IMR-90 (cell line): ENCODE measurements around the gene PCBP3. TPM values are rescaled to one million over a fixed set of nuclear protein-coding genes. Genes with fewer than 3 reads are reported as not detected.
"Not testable (repeated sequence)": the region's sequence is repeated elsewhere in the genome, so short reads cannot be mapped to it uniquely, and the experiment has no call there.

Experiments used
- ATAC-seq: fragments of 200-7000 bp; cut with Tn5 transposase; 2 replicates; pipeline ENCODE4 v1.9.1; 2020; ENCODE audit warnings: low read depth, mild to moderate bottlenecking, moderate library complexity
- BruUV-seq: library from RNA; stranded (reverse); fragments of 400-500 nt; replicated peaks from 2 replicates; lab custom pipeline; 2021; lab: Mats Ljungman, UMichigan
- CTCF ChIA-PET: fragments of 300-600 bp; formaldehyde crosslinking; extraction: SDS; loops from one replicate; lab custom pipeline; 2021; ENCODE audit warnings: antibody characterized with exemption; lab: Yijun Ruan, JAX
- POLR2A ChIA-PET: fragments of 300-600 bp; sonication (Branson Sonifier 250); formaldehyde crosslinking; loops from one replicate; lab custom pipeline; 2022; ENCODE audit warnings: antibody characterized with exemption; ENCODE audit not compliant: unreplicated experiment; lab: Charles Lee
- DNase-seq: peaks from one replicate; pipeline ENCODE4 v3.0.0; 2013
- H2AFZ ChIP-seq: replicated peaks from 2 replicates; pipeline ENCODE3; 2013; ENCODE audit warnings: low read length, mild to moderate bottlenecking; ENCODE audit not compliant: poor library complexity
- H2AK5ac ChIP-seq: 2 replicates; pipeline ENCODE4 v1.6.1; 2013; ENCODE audit warnings: low read depth, low read length, inconsistent platforms
- H2AK9ac ChIP-seq: replicated peaks from 2 replicates; pipeline ENCODE3; 2013; ENCODE audit warnings: mild to moderate bottlenecking, low read depth, low read length, moderate library complexity; ENCODE audit not compliant: poor library complexity
- H2BK120ac ChIP-seq: 2 replicates; pipeline ENCODE4 v1.6.1; 2013; ENCODE audit warnings: low read depth, low read length, inconsistent platforms
- H2BK15ac ChIP-seq: 3 replicates; pipeline ENCODE4 v1.6.1; 2013; ENCODE audit warnings: low read depth, low read length, inconsistent platforms
- H2BK20ac ChIP-seq: 2 replicates; pipeline ENCODE4 v1.6.1; 2013; ENCODE audit warnings: low read depth, mild to moderate bottlenecking, inconsistent platforms, low read length, moderate library complexity
- H2BK5ac ChIP-seq: 2 replicates; pipeline ENCODE4 v1.6.1; 2013; ENCODE audit warnings: mild to moderate bottlenecking, low read depth, low read length, inconsistent platforms; ENCODE audit not compliant: poor library complexity, severe bottlenecking
- H3K14ac ChIP-seq: replicated peaks from 2 replicates; pipeline ENCODE4 v1.6.1; 2013; ENCODE audit warnings: low read depth, low read length, inconsistent platforms
- H3K18ac ChIP-seq: 2 replicates; pipeline ENCODE4 v1.6.1; 2013; ENCODE audit warnings: low read depth, low read length, control low read depth
- H3K23ac ChIP-seq: 2 replicates; pipeline ENCODE4 v1.6.1; 2013; ENCODE audit warnings: low read depth, low read length, inconsistent platforms
- H3K27ac ChIP-seq: 2 replicates; pipeline ENCODE4 v1.5.1; 2013; ENCODE audit warnings: mild to moderate bottlenecking, control low read depth, low read length; ENCODE audit not compliant: insufficient read depth
- H3K27me3 ChIP-seq: 2 replicates; pipeline ENCODE4 v1.6.1; 2013; ENCODE audit warnings: low read length; ENCODE audit not compliant: control insufficient read depth, insufficient read depth
- H3K36me3 ChIP-seq: 2 replicates; pipeline ENCODE4 v1.6.1; 2013; ENCODE audit warnings: low read length, mixed read lengths; ENCODE audit not compliant: control insufficient read depth, insufficient read depth
- H3K4ac ChIP-seq: 2 replicates; pipeline ENCODE4 v1.6.1; 2013; ENCODE audit warnings: low read depth, low read length, inconsistent platforms
- H3K4me1 ChIP-seq: 2 replicates; pipeline ENCODE4 v1.6.1; 2013; ENCODE audit warnings: low read length, mixed read lengths; ENCODE audit not compliant: control insufficient read depth, insufficient read depth
- H3K4me2 ChIP-seq: 2 replicates; pipeline ENCODE4 v1.6.1; 2013; ENCODE audit warnings: low read depth, mild to moderate bottlenecking, control low read depth, low read length, moderate library complexity
- H3K4me3 ChIP-seq: 2 replicates; pipeline ENCODE4 v1.5.1; 2013; ENCODE audit warnings: low read depth, mild to moderate bottlenecking, control low read depth, low read length, moderate library complexity; ENCODE audit not compliant: insufficient read depth
- H3K56ac ChIP-seq: 2 replicates; pipeline ENCODE4 v1.6.1; 2013; ENCODE audit warnings: low read length, inconsistent platforms; ENCODE audit not compliant: insufficient read depth; ENCODE audit errors: extremely low read depth
- H3K79me1 ChIP-seq, 2 experiments: 2 replicates each; pipeline ENCODE4 v1.6.1; 2013; ENCODE audit warnings: low read length in 2 of 2, inconsistent platforms in 1 of 2, low read depth in 1 of 2
- H3K9ac ChIP-seq: 2 replicates; pipeline ENCODE4 v1.6.1; 2013; ENCODE audit warnings: low read depth, low read length, control low read depth
- H3K9me1 ChIP-seq: 2 replicates; pipeline ENCODE4 v1.6.1; 2013; ENCODE audit warnings: low read length, inconsistent platforms; ENCODE audit not compliant: insufficient read depth
- H3K9me3 ChIP-seq: 2 replicates; pipeline ENCODE4 v1.6.1; 2013; ENCODE audit warnings: low read length; ENCODE audit not compliant: control insufficient read depth, insufficient read depth
- H4K20me1 ChIP-seq: 2 replicates; pipeline ENCODE4 v1.6.1; 2013; ENCODE audit warnings: low read length, inconsistent platforms; ENCODE audit not compliant: insufficient read depth
- H4K5ac ChIP-seq: 2 replicates; pipeline ENCODE4 v1.6.1; 2013; ENCODE audit warnings: mild to moderate bottlenecking, low read depth, low read length, control low read depth
- H4K8ac ChIP-seq, 2 experiments: 2 replicates each; pipeline ENCODE4 v1.6.1; 2013; ENCODE audit warnings: low read depth in 2 of 2, low read length in 2 of 2, control low read depth in 1 of 2, inconsistent platforms in 1 of 2
- H4K91ac ChIP-seq: 2 replicates; pipeline ENCODE4 v1.6.1; 2013; ENCODE audit warnings: low read depth, low read length, inconsistent platforms; ENCODE audit not compliant: insufficient read depth
- MXI1 ChIP-seq: IDR thresholded peaks from 2 replicates; pipeline ENCODE4 v1.6.1; 2012; ENCODE audit warnings: low read depth, mild to moderate bottlenecking, low read length, moderate library complexity, borderline replicate concordance
- WGBS, 2 experiments: methylation state at CpG; one replicate each; pipeline versions ENCODE4 v1.1.5 to v1.1.7; 2013; ENCODE audit warnings: missing lambda C conversion rate in 2 of 2; ENCODE audit not compliant: insufficient read length in 1 of 2; ENCODE audit errors: extremely low coverage in 2 of 2; 5-methylcytosine and 5-hydroxymethylcytosine counted together
- dilution Hi-C: fragments of 300-500 bp; cut with HindIII; formaldehyde crosslinking; loops from one replicate; pipeline ENCODE4 v1.14.3; 2018; ENCODE audit warnings: low sequenced_read_pairs; ENCODE audit not compliant: unreplicated experiment
- in situ Hi-C: fragments of 300-500 bp; cut with MboI; formaldehyde crosslinking; loops from 3 replicates; pipeline ENCODE4 v1.14.3; 2019; ENCODE audit warnings: low sequenced_read_pairs, inconsistent platforms, mixed read lengths
- intact Hi-C: fragments of 100-400 bp; cut with micrococcal nuclease; formaldehyde crosslinking; loops from 2 replicates; pipeline ENCODE4 v1.10.0; 2022
- polyA plus RNA-seq, 3 experiments: library from polyadenylated mRNA; depleted of rRNA; stranded (reverse); fragments of >200 nt; gene quantifications; 2 replicates each; pipeline ENCODE4 v1.2.3, GENCODE V29; 2012; ENCODE audit warnings: low replicate concordance in 1 of 3
- total RNA-seq: library from RNA; depleted of rRNA; stranded (reverse); fragments of >200 nt; gene quantifications from 2 replicates; pipeline ENCODE4 v1.2.3, GENCODE V29; 2012

The PCBP3 gene
- total and polyA plus RNA-seq, 2 of the 4 experiments (the other 2 are of a cell fraction) = 2.9 to 3.9 TPM

DNA sequence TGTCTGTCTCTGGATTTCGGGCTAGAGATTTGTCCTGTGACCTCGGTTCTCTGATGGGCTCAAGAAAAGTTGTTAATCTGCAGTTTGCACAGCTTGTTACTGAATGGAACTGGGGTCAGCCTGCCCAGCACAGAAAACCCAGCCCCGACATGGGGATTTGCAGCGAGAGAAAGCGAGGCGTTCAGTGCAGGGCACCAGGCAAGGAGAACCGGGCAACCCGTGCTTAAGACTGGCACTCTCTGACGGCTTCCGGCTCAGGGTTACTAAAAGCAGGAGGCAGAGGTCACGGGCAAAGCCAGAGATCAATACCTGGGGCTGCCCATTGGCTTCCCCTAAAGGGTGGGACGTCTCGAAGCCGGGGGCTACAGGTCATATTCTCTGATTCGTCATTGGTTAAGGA, 308.2 kb downstream of the PCBP3 start:
- in situ Hi-C loops = no loop called here
- no peak overlapping the region for H3K9ac ChIP-seq
- no peaks in the 10 kb centered on the region for H3K9me3 ChIP-seq
- no peaks in the 10 kb centered on the region for H3K9me1 ChIP-seq
- H3K4ac ChIP-seq = no peak overlapping the region
- H3K4me2 ChIP-seq = no peak overlapping the region
- H2AK9ac ChIP-seq = no peak overlapping the region
- no peak overlapping the region for H2AFZ ChIP-seq
- H3K23ac ChIP-seq = no peak overlapping the region
- no peak overlapping the region for H2BK20ac ChIP-seq
- H2BK5ac ChIP-seq = no peak overlapping the region
- ChIA-PET POLR2A (no interaction called here), CTCF (interaction anchor here (0.6 kb wide), 1 partner anchor 19 kb away, joined by 3 read pairs; no protein-coding TSS in a partner anchor)
- no peak overlapping the region for H3K27ac ChIP-seq
- H3K14ac ChIP-seq = no peak overlapping the region
- no peak overlapping the region for H3K4me3 ChIP-seq
- no peak overlapping the region for H4K8ac ChIP-seq
- whole genome bisulfite sequencing, 2 experiments = 84% methylated on average over 11 of the region's 15 CpGs; no CpG with 5 or more reads in 1 of the 2 experiments
- H3K4me1 ChIP-seq = peaks cover 5% of the 10 kb centered on the region; the same call in 1 of the 2 replicates
- dilution Hi-C loops = no loop called here
- no peak overlapping the region for H2BK120ac ChIP-seq
- H3K36me3 ChIP-seq = no peaks in the 10 kb centered on the region
- TF ChIP-seq MXI1 = no peak
- ATAC-seq = no peak
- no peak overlapping the region for H2AK5ac ChIP-seq
- peaks cover 2% of the 10 kb centered on the region; the same call in 1 of the 2 replicates for H3K27me3 ChIP-seq
- H3K56ac ChIP-seq = no peak overlapping the region
- no peak for DNase-seq
- H3K79me1 ChIP-seq = no peaks in the 10 kb centered on the region
- no peak overlapping the region for H4K91ac ChIP-seq
- no peak overlapping the region for H3K18ac ChIP-seq
- H2BK15ac ChIP-seq = no peak overlapping the region
- H4K20me1 ChIP-seq = no peaks in the 10 kb centered on the region
- H4K5ac ChIP-seq = no peak overlapping the region
- no TSS peak for BruUV-seq
- intact Hi-C loops = no loop called here

DNA sequence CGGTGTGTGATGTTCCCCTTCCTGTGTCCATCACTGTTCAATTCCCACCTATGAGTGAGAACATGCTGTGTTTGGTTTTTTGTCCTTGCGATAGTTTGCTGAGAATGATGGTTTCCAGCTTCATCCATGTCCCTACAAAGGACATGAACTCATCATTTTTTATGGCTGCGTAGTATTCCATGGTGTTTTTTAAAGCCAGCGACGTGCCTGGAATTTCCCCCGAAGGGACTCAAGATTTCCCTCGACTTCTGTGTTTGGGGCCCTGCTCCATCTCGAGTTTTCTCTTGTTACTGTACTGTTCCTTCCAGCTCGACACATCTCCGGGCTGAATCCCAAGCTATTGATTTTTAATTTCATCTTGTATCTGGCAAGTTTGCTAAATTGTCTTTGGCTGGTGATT, 309.0 kb downstream of the PCBP3 start:
- ATAC-seq, in situ Hi-C loops, H3K14ac ChIP-seq, H4K91ac ChIP-seq, H2BK120ac ChIP-seq, H3K23ac ChIP-seq, H2AFZ ChIP-seq, CTCF ChIA-PET, H3K9ac ChIP-seq, H3K79me1 ChIP-seq, H3K4me1 ChIP-seq, H2BK20ac ChIP-seq, H3K27ac ChIP-seq, H2AK9ac ChIP-seq, DNase-seq, H3K4me3 ChIP-seq, H3K27me3 ChIP-seq, POLR2A ChIA-PET, H3K9me3 ChIP-seq, H4K5ac ChIP-seq, H2BK15ac ChIP-seq, H3K4me2 ChIP-seq, intact Hi-C loops, dilution Hi-C loops, H4K8ac ChIP-seq, H3K9me1 ChIP-seq, H3K36me3 ChIP-seq, H3K18ac ChIP-seq, H4K20me1 ChIP-seq, H3K4ac ChIP-seq, H3K56ac ChIP-seq, BruUV-seq, H2AK5ac ChIP-seq, H2BK5ac ChIP-seq: not testable (repeated sequence)
- 82% methylated on average over 4 of the region's 10 CpGs; no CpG with 5 or more reads in 1 of the 2 experiments for WGBS, 2 experiments
